HG02623 (cell line): ENCODE measurements around the gene ZNF22.

Source experiments
- ATAC-seq: cut with Tn5 transposase; IDR thresholded peaks from one replicate; pipeline ENCODE4 v1.9.1; 2021; ENCODE audit warnings: moderate library complexity; ENCODE audit not compliant: unreplicated experiment

Gene ZNF22

GRCh38 chr10:45000752-45001380, at the start of gene ZNF22:
Gene ZNF22, plus strand, starts transcription at chr10:45000923. Its CDS starts 2,446 bp downstream, at chr10:45003369.
- ATAC-seq: peak; percentile 79

DNA sequence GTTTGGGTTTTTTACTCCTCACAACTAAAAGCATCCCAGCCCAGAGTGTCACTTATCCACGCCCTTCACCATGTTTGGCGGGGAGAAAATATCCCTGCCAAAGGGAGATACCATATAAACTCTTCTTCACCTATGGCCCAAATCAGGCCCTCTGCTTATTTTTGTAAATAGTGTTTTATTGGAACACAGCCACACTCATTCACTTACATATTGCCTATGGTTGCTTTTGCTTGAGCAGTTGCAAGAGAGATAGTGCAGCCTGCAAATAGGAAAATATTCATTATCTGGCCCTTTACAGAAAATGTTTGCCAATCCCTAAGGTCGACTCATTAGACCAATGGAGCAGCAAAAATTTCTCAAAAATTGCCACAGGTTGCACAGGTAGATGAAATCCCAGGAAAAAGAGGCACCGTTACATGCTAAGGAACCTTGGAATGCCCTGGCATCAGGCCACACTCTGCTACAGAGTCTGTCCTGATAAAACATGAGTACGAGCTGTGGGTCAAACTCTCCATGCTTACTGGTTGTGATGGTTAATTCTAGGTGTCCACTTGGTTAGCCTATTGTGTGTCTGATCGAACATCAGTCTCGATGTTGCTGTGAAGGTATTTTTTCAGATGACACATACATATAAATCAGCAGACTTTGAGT, 49.0 kb upstream of the ZNF22 start:
- ATAC-seq: no peak

DNA sequence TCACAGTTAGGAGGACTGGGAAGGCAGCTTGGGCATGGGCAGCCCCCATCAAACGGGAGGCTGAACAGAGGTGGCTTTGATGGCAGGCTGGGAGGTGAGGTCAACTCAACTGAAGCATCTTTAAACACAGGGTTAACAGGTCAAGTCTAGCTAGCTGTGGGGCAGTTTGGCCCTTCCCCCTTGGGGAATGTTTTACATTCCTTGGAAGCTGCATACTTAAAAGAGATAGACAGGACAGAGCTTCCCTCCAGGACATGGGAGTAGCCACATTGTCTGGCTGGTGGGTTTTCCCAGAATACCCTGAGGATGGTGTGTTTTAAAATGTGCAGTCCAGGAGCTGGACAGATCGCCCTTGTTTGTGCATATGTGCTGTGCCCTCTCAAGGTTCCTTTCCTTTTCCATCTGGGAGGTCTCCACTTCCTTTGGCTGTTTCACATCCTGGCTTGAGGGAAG, 47.9 kb upstream of the ZNF22 start:
- no peak for ATAC-seq

DNA sequence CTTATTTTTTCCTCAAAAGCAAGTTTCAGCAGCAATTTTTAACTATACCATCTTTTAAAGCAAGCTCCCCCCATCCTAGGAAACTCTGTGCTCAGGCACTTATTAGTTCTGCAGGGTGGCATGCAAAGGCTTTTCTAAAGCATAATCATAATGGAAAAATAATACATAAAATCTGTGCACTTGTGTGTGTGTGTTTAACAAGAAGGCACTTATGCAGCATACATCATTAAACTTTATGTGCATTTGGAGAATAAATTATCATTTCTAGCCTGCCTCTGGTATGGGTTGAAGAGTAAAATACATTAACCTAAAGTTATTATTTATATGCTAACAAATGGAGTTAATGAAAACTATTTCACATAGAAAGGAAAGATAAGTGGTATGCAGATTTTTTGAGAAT, 46.7 kb upstream of the ZNF22 start:
- no peak for ATAC-seq

DNA sequence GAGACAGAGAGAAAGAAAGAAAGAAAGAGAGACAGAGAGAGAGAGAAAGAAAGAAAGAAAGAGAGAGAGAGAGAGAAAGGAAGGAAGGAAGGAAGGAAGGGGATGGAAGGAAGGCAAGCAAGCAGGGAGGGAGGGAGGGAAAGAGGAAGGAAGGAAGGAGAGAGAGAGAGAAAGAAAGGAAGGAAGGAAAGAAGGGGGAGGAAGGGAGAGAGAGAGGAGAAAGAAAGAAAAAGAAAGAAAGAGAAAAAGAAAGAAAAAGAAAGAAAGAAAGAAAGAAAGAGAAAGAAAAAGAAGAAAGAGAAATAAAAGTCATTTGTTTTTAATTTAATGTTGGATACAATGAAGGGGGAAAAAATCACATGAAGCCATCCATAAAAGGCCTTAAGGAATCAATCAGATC, 45.8 kb upstream of the ZNF22 start:
- no peak for ATAC-seq

DNA sequence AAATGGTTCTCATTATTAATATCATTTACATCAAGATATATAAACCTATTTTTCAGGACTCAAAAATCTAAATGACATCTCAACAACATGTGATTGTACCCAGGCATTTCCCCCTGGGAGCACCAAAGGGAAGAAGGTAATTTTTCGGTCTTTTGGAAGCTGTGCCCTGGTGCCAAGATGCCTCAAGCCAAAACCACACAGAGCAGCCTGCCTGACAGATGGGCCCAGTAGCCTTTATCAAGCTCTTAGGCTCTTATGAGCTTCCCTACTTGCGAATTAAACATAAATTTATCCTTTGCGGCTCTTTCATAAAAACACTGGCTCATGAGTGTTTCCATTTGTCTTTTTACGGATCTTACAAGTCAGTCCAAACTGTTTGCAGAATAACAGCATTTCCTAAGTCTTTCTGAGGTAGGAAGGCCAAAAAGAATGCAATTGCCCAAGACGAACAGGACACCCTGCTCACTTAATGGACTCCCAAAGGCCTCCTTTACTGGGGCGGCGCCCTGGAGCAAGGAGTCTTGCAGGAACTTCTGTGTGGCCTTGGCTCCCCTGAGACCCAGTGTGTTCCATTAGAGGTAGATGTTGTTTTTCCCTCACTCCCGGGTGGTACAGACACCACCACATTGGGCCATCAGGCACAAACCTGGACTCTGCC, 45.2 kb upstream of the ZNF22 start:
- ATAC-seq: no peak

- ATAC-seq: no peak
Measured at GRCh38 chr10:44956226-44956625, 44.5 kb upstream of the ZNF22 start.

- no peak for ATAC-seq
Measured at GRCh38 chr10:44956717-44957706, 43.7 kb upstream of the ZNF22 start.

DNA sequence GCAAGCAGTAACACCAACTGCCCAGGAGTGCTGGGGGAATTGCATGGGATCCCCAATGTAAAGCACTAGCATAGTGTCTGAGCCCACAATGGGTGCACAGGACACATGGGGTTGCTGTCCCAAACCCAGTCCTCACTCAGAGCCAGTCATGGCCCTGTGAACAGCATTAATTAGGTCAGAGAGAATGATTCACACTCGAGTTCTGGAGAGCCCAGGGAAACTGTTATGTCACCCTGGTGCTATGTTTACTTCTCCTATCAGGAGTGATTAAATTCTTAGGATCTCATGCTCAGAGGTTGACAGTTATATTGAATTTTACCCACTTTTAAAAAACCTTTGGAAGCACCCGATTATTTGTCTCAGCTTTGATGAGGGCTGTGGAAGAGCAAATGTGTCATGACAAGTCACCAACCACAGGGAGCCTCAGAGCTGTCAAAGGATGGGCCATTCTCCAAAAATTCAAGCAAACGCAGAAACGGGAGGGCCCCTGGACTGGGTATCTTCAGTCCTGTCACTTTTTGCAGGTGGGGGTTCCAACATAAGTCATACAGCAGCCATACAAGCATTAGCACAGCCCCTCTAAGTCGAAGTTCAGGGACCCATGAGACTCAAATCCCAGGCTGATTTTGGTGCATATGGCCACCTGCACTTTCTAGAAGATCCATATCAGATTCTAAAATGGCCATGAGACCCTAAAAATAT, 42.4 kb upstream of the ZNF22 start:
- no peak for ATAC-seq

- no peak for ATAC-seq
Measured at GRCh38 chr10:44958898-44959246, 41.9 kb upstream of the ZNF22 start.

DNA sequence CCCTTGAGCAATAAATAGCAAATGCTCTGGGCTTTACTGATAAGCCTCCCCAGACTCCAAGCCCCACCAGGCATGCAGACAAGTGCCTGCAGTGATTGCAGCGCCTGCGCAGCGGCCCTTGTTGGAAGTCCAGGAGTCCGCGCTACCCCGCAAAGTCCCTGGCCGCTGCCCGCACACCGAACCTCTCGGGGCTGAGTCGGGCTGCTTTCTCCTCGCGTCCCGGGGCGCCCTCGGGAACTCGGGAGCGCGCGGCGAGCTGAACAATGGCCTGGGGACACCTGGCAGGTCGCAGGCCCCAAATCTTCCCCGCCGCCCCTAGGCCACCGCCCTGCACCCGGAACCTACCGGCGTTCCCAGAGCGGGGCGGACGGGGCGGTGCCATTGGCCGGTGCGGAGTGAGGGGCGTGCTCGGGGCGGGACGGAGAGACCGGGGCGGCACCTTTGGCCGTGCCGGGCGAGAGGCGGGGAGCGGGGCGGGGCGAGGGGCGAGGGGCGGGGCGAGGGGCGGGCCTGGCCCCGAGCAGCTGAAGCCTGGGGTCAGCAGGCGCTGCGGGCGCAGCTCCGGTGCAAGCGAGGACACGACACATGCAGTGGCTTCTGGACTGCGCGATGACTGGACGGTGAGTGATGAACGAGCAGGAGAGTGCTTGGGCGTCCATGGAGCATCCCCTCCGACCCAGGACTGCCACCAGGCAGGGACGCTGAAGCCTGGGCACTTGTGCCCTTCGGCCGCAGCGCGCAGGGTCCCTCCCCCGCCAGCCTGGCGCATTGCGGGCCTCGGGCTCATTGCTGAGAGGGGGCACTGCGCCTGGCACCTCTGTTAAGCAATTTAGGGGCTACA, 41.3 kb upstream of the ZNF22 start, which contains the start of gene RASSF4:
Gene RASSF4 (plus strand): TSS at position 556 of the 841 bp plus-strand sequence. CDS start 10,401 bp downstream, outside the sequence.
- peak; percentile 95 for ATAC-seq

DNA sequence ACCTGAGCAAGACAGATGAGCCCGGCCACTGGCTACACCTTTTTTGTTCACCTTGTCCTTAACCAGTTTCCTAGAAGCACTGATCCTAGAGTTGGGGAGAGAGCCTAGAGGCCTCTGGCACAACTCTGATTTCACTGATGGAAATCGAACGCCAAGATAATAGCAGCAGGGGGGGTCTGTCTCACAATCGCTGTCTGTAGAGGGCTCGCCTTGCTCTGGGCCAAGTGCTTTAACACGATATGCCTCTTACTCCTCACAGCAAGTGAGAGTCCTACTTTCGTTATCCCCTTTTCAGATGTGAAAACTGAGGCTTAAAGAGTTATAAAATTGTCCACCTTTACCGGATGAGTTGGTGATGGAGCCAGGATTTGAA, 40.6 kb upstream of the ZNF22 start:
- ATAC-seq: no peak

DNA sequence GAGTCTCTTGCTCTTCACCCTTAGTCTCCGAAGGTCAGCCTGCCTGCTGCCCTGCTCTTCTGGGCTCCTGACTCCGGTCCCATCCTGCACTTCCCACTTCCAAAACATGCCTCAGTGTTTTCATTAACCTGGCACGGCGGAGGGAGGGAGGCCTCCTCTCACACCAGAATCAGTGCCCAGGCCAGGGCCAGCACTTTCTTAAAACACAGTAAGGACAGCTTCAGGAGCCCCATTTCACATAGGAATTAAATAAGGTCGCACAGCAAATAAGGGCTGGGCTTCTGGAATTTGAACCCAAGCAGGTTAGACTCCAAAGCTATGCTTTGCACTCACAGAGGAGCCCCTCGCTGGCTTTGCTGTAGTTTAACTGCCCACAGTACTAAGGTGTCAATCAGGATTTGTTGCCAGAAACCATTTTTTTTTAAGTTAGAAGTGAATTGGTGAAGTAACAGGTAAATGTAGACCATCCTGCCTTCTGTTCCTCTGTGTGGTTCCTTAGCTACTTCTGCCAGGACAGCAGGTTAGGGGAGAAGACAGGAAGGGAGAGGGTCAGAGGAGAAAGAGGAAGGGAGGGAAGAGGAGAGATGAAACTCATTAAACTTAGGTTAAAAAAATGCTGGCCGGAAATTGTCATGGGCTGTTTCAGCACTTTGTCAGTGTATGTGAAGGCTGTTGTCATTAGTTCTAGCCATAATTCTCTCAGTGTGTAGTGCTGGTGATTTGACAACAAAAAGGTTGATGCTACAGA, 40.1 kb upstream of the ZNF22 start:
- no peak for ATAC-seq

DNA sequence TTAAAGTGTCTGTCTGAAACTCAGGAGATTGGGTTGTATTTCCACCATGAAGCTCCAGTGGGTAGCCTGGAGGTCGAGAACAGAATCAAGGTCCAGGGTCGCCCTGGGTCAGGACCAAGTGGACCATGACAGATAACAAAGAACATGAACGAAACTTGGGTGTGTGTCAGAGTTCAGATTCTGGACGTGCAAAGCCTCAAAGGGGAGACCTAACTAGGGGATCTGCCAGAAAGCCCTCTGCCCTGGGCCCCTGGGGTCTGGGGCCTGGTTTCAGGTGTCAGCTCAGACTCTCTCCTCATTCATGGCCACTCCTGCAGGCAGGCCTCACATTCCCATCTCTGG, 39.5 kb upstream of the ZNF22 start:
- ATAC-seq: no peak

DNA sequence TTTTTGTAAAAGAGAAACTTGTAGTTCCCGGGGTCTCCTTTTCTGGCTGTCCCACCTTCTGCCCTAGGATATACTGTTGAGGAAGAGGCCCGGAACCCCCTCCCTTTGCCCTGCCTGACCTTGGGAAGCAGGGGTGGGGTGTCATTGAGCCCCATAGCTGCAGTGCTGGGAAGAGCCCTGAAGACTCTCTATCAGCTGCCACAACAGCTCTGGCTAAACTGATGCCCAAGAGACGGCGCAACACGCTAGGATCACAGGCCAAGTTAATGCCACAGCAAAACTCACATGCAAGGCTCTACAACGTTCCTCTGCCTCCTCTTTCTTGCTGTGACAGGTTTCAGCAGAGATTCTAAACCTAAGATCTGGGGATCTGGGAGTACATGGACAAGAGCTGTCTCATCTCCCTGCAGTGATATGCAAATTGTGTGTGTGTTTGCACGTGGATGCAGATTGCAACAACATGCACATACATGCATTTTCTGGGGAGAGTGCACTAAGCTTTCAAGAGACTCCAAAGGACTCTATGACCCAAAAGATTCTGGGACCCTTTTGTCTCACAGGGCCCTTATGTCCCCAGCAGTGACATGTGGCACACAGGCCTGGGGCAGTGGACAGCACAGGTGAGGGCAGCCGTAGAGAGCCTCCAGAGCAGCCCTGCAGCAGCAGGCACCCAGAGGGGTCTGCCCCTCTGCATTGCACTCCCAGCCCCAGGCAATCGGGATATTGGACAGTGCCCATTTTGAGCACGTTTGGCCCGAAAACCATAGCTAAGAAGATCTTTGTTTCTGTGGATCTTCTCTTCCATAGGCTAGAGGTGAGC, 38.6 kb upstream of the ZNF22 start:
- no peak for ATAC-seq

DNA sequence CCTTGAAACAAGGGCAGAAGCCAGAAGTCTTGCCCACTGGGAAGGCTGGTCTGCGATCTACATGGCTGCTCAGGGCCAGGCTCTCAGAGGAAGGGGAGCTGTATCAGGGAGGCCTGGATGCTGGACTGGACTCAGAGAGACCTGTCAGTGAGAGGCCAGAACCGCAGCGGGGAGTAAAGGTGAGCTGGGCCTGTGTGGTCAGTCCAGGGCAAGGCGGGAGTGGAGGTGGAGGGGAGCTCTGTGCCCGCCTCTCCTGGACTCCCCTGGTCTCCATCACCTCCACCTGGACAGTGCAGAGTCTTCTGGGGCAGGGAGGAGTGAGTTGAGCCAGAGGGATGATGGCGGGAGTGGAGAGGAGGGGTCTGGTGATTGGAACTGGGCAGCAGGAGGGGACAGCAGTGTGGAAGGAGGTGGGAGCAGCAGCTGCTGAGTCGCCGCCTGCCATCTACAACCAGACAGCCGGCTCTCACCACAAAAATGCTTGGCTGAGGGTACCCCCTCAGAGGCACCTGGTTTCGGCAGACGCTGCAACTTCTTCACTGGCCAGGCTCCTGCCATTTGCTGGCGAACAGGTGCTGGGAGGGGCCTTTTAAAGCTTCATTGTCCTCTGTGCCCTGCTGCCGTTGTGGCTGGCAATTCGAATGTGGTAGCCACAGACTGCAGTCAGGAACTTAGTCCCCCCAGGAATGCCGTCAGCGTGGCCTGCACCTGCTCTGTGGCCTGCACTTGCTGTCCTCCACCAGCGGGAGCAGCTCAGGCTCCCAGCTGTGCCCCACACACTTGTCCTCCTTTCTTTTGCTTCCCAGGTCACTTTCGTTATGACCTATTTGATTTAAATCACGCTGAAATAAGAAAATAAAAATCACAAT, 37.6 kb upstream of the ZNF22 start:
- ATAC-seq: no peak
